DMS79 treated with DMSO at 0.1 percent for 48 hours (cell line): ENCODE data around the gene TLL1.

ENCODE experiments used
- DNase-seq: peaks from one replicate; lab custom pipeline; 2025; lab: John Stamatoyannopoulos, UW

Gene TLL1

DNA sequence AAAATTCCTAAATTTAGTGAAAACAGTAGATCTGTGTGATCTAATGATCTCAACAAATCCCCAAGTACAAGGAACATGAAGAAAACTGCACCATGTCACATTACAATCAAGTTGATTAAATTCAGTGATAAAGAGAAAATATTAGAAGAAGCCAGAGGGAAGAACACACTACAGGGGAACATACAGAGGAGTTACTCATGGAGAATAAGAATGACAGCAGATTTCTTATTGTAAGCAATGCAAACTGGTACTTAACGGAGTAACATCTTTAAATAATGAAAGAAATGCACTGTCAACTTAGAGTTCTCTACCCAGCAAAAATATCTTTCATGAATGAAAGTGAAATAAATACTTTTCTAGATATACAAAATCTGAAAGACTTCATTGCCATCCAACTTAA is 21.1 kb downstream of the TLL1 start:
- DNase-seq = no peak

DNA sequence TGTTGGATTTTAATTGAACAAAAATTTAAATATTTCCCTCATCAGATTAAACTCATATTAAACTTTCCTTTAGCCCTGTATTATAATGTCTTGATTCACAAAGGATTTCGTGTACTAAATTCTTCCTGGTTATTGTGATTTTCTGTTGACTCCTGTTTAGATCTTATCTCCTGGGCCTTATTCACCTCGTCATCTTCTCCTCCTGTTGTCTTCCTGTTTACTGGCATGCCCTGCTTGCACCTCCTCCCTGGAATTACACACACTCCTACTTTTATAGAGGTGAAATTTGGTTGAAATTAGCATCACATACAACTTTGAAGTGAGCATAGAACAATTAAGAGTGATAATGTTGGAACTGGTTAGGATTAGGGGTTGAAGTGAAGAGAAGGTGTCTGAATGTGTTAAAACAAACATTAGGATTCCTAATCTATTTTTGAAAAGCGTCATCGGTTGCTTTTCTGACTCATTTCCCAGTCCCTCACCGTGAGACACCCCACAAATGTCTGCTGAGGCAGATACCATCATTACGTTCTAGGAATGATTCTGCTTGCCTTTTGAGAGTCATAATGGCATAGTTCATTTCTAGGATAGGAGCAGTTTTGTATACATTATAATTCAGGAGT is 32.5 kb downstream of the TLL1 start:
- DNase-seq = no peak

GRCh38 chr4:165906272-165906671 is 33.2 kb downstream of the TLL1 start:
- no peak for DNase-seq

- no peak for DNase-seq
Measured at GRCh38 chr4:165909947-165910346, 36.9 kb downstream of the TLL1 start.

DNA sequence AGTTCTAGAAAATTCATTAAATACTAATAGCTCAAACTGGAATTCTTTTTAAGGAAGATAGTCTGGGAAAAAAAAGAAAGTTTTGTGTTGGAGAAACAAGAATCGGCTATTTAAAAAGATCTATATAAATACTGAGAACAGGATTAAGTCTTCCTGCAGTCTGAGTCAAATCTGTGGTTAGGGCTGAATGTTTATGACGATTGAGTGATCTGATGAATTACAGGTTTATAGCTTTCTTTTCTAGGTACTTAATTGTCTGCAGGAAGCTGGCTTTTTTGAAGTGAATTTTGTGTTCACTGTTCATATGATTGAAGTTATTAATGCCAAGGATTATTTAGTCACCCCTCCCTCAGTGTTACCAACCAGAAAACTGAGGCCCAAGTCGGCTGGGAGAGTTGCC is 42.2 kb downstream of the TLL1 start:
- no peak for DNase-seq

DNA sequence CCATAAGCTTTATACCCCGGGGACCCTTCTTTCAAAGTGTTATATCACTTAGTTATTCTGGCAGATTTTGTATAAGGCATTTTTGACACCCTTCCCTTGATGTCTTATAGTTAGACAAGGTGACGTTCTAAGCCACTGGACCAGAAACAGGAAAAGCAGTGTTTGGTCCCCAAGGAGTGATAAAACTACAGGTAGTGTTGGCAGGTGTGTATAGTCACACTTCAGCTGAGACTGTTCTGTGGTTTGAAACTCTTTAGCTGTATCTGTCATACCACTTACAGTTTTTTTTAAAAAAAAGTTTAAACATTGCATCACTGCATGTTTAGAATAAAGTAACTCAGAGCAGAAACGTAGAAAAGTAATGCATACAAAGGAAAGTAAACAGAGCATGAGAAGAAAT is 48.5 kb downstream of the TLL1 start:
- no peak for DNase-seq

GRCh38 chr4:165922747-165923146 is 49.7 kb downstream of the TLL1 start:
- peak; percentile 4 for DNase-seq

DNA sequence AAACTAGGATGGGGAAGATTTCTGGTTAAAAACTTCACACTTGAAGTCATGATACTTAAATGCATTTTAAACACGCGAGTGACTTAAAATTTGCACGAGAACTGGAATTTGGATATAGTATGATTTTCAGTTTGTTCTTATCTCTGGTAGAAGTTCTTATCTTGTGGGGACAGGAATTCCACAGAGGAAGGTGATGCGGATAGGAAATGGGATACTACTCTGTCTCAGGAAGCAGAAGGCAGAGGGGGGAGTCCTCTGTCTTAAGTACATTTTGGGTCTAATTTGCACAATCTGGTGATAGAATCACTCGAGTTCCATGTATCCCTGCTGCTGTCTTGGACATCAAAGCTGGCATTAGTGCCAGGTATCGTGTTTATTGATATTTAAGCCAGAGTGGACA is 53.3 kb downstream of the TLL1 start:
- no peak for DNase-seq

DNA sequence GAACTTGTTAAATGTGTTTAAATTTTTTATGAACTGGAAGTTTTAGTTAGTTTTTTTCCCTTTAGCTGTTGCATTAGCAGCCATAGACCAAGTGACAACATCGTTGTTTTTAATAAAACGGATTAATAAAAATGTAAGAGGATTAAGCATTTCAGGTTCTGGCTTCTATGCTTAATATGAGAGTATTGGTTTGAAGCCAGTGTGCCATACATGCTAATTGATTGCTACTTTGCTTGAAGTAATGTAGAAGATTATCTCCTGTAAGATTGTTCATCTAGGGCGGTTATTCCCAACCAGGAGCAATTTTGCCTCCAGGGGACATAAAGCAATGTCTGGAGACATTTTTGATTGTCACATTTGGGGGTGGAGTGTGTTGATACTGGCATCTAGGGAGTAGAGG is 54.3 kb downstream of the TLL1 start:
- no peak for DNase-seq

DNA sequence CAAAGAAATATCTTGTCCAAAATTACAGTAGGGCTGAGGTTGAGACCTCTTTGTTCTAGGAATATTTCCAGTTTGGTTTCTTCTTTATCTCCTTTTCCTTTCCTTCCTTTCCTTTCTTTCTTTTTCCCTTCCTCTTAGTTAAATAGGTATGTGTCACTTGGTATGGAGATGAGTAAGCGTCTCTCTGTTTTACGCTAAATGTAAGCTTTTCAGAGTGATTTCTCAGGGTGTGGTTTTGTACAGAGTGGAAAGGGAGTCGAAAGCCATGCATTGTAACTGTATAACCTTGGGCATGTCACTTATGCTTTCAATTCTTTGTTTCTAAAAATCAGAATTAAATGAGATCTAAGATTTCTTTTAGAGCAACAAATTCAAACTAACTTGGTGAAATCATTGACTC is 54.8 kb downstream of the TLL1 start:
- DNase-seq = no peak

GRCh38 chr4:165928601-165929000 is 55.6 kb downstream of the TLL1 start:
- DNase-seq = no peak

GRCh38 chr4:165929662-165930061 is 56.6 kb downstream of the TLL1 start:
- DNase-seq = no peak

DNA sequence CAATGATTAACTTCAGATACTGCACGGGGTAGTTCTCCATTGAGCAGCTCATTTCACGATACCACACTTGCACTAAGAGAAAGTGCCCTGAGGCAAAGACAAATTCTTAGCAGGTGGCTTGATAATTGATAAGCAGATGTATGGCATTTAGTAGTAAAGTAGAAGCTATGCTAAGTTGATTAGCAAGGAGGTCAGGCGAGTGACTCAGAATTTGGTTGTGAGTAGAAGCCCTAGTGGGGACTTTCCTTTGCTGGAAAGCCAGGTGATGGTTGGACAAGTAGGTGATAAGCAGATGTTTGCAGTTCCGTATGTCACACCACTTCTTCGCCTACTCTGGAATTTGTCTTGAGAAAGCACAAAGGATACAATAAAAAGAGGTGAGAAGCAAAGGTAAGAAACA is 58.7 kb downstream of the TLL1 start:
- no peak for DNase-seq

GRCh38 chr4:165944900-165945299 is 71.9 kb downstream of the TLL1 start:
- DNase-seq = no peak

- DNase-seq = no peak
Measured at GRCh38 chr4:165945991-165946390, 73.0 kb downstream of the TLL1 start.

DNA sequence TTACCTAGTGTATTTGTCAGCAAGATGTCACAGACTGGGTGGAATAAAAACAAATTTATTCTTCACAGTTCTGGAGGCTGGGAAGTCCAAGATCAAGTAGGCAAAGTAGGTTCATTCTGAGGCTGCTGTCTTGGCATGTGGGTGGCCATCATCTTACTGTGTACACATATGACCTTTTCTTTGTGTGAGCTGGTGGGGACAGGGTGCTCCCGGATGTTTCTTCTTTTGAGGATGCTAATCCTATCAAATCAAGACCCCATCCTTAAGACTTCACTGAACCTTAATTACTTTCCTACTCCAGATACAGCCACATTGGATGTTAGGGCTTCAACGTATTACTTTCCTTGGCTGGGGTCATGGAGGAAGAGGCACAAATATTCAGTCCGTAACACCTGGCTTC is 74.0 kb downstream of the TLL1 start:
- no peak for DNase-seq

DNA sequence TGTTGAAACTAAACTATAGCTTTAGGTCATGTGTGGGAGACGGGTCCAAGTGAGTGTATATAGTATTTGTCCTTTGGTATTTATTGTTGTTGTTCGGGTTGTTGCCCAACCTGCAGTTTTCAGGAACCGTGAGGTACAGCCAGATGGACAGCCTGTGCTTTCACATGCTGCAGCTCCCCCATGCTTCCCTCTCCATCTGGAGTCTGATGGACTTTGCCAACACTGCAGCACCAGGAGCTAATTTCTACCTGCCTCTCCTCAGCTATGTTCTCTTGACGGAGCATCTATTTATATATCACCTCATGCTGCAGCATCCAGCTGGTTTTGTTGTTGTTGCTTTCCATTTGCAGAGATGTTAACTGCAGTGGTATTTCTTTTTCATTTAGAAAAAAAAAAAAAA is 80.1 kb downstream of the TLL1 start:
- DNase-seq = no peak

- no peak for DNase-seq
Measured at GRCh38 chr4:165963621-165964020, 90.6 kb downstream of the TLL1 start.

DNA sequence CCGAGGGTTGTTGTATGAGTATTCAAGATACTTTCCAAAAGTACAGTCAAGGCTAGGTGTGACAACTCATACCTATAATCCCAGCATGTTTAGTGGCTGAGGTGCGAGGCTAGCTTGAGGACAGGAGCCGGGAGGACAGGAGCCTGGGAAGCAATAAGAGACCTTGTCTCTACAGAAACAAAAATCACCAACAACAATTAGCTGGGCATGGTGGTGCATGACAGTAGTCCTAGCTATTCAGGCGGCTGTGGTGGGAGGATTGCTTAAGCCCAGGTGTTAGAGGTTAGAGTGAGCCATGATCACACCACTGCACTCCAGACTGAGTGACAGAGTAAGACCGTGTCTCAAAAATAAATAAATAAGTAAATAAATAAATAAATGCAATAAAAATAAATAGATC is 91.6 kb downstream of the TLL1 start:
- DNase-seq = no peak

DNA sequence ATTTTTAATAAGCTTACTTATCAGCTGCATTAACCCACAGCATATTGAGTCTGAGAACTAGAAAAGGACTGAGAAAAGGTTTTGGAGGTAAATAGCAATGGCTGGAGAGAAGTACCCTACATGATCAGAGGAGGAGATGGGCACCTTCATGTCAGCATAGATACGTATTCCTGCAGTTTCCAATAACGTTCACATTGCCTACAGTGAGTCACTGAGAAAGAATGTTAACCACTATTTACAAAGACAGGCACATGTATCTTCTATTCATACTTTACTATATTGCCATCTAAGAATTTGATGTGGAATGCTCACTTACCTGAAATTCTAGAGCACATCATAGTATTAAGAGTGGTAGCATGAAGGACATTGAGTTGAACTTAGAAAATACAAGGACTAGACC is 92.5 kb downstream of the TLL1 start:
- DNase-seq = no peak

GRCh38 chr4:165966833-165967232 is 93.8 kb downstream of the TLL1 start:
- DNase-seq = no peak

GRCh38 chr4:165967486-165967885 is 94.4 kb downstream of the TLL1 start:
- DNase-seq = no peak

- no peak for DNase-seq
Measured at GRCh38 chr4:165970703-165971420, 97.8 kb downstream of the TLL1 start.

- no peak for DNase-seq
Measured at GRCh38 chr4:165971446-165971845, 98.4 kb downstream of the TLL1 start.
